Endometrium (tissue), 2 donors: ENCODE results near the gene EIF4E1B.
"Not testable (repeated sequence)": the region's sequence is repeated elsewhere in the genome, so short reads cannot be mapped to it uniquely, and the experiment has no call there.

ENCODE experiments used
- FAIRE-seq: peaks from 2 replicates; lab custom pipeline; 2012; peaks lifted over from hg19 to GRCh38; lab: Jason Lieb, UNC
- donor health status: control.
- donor health status: control.

The EIF4E1B gene

GRCh38 chr5:176629853-176630680 lies at the start of gene EIF4E1B, which contains the start of gene SNCB:
TSS of gene EIF4E1B (plus strand) at chr5:176630675. CDS start at chr5:176642788, 12,113 bp downstream.
TSS of gene SNCB (minus strand) at chr5:176630534. CDS start at chr5:176629654, 880 bp downstream.
- FAIRE-seq: no peak

- no peak for FAIRE-seq
These were observed 49.1 kb upstream of the EIF4E1B start for GRCh38 chr5:176581361-176581760.

GRCh38 chr5:176583076-176583475 lies 47.4 kb upstream of the EIF4E1B start:
- FAIRE-seq: no peak

GRCh38 chr5:176587398-176587797 lies 43.1 kb upstream of the EIF4E1B start:
- FAIRE-seq: no peak

GRCh38 chr5:176588297-176588696 lies 42.2 kb upstream of the EIF4E1B start:
- FAIRE-seq: no peak

GRCh38 chr5:176589039-176589769 lies 41.3 kb upstream of the EIF4E1B start:
- no peak for FAIRE-seq

- no peak for FAIRE-seq
These were observed 40.3 kb upstream of the EIF4E1B start for GRCh38 chr5:176590035-176590717.

GRCh38 chr5:176591667-176592066 lies 38.8 kb upstream of the EIF4E1B start:
- peak; percentile 100 for FAIRE-seq

GRCh38 chr5:176592573-176592972 lies 37.9 kb upstream of the EIF4E1B start:
- no peak for FAIRE-seq

- FAIRE-seq: no peak
These were observed 37.1 kb upstream of the EIF4E1B start for GRCh38 chr5:176593273-176593869.

- no peak for FAIRE-seq
These were observed 35.9 kb upstream of the EIF4E1B start for GRCh38 chr5:176594554-176594953.

- FAIRE-seq: no peak
These were observed 35.0 kb upstream of the EIF4E1B start for GRCh38 chr5:176595386-176595943.

- FAIRE-seq: no peak
These were observed 34.3 kb upstream of the EIF4E1B start for GRCh38 chr5:176596069-176596644.

GRCh38 chr5:176596689-176597416 lies 33.6 kb upstream of the EIF4E1B start:
- FAIRE-seq: no peak

- FAIRE-seq: no peak
These were observed 32.8 kb upstream of the EIF4E1B start for GRCh38 chr5:176597417-176598389.

GRCh38 chr5:176599749-176600430 lies 30.6 kb upstream of the EIF4E1B start:
- not testable (repeated sequence) for FAIRE-seq

GRCh38 chr5:176601901-176602482 lies 28.5 kb upstream of the EIF4E1B start:
- FAIRE-seq: no peak

GRCh38 chr5:176603091-176603490 lies 27.4 kb upstream of the EIF4E1B start:
- no peak for FAIRE-seq

- no peak for FAIRE-seq
These were observed 24.4 kb upstream of the EIF4E1B start for GRCh38 chr5:176606032-176606431.
